K562 (cell line): ENCODE data around the gene LSR. TPM values are rescaled to one million over a fixed set of nuclear protein-coding genes. Genes with fewer than 3 reads are reported as not detected.

Experiments
- BACH1 ChIP-seq: fragments of 200-800 bp; sonication (Bioruptor generic); IDR thresholded peaks from 2 replicates; pipeline ENCODE4 v1.6.1; 2016; ENCODE audit warnings: missing genetic modification characterization, missing compliant biosample characterization
- CCAR2 ChIP-seq: fragments of 200-400 bp; formaldehyde crosslinking; IDR thresholded peaks from 2 replicates; pipeline ENCODE4 v1.6.1; 2017; ENCODE audit warnings: mild to moderate bottlenecking, low read depth, low read length
- CCNT2 ChIP-seq: IDR thresholded peaks from 2 replicates; pipeline ENCODE4 v1.6.1; 2011; ENCODE audit warnings: borderline replicate concordance, low read depth, mild to moderate bottlenecking, moderate library complexity, mixed read lengths, low read length; ENCODE audit not compliant: insufficient read length; ENCODE audit errors: extremely low read depth
- DNMT1 ChIP-seq: fragments of 450-650 bp; IDR thresholded peaks from 2 replicates; pipeline ENCODE4 v1.6.1; 2016; ENCODE audit warnings: antibody characterized with exemption, mild to moderate bottlenecking
- FOSL1 ChIP-seq: fragments of 200-800 bp; sonication (Bioruptor generic); conservative IDR thresholded peaks from 2 replicates; pipeline ENCODE4 v1.6.1; 2016; ENCODE audit warnings: missing genetic modification characterization, missing compliant biosample characterization
- NR2C2 ChIP-seq, 2 experiments: fragments of 200-800 bp in 1 of 2; sonication (Bioruptor generic) in 1 of 2; sonication (generic) in 1 of 2; formaldehyde crosslinking in 1 of 2; IDR thresholded peaks; 2 replicates each; pipeline versions ENCODE4 v1.6.1 to v1.8.0; 2016 to 2022; ENCODE audit warnings: mild to moderate bottlenecking in 1 of 2, missing compliant biosample characterization in 1 of 2, missing genetic modification characterization in 1 of 2, missing genetic modification reagents in 1 of 2
- PHF8 ChIP-seq: fragments of 200-600 bp; sonication (generic); IDR thresholded peaks from 2 replicates; pipeline ENCODE4 v1.6.1; 2012; ENCODE audit warnings: mixed run types, mild to moderate bottlenecking, inconsistent platforms, low read length, moderate library complexity, borderline replicate concordance
- POLR2H ChIP-seq: IDR thresholded peaks from 2 replicates; pipeline ENCODE4 v1.6.1; 2016; ENCODE audit warnings: missing genetic modification characterization, low read depth, mild to moderate bottlenecking, control low read depth, missing compliant biosample characterization, moderate library complexity
- RB1 ChIP-seq: fragments of 450-650 bp; IDR thresholded peaks from 2 replicates; pipeline ENCODE4 v1.6.1; 2017; ENCODE audit warnings: low read depth, mild to moderate bottlenecking
- TAF1 ChIP-seq: IDR thresholded peaks from 2 replicates; pipeline ENCODE4 v1.6.1; 2011; ENCODE audit warnings: mild to moderate bottlenecking, low read length, moderate library complexity; ENCODE audit not compliant: insufficient read depth, control insufficient read depth, severe bottlenecking; ENCODE audit errors: extremely low read depth
- TCFL5 ChIP-seq: fragments of 250-450 bp; sonication (Bioruptor Pico); conservative IDR thresholded peaks from 2 replicates; pipeline ENCODE4 v1.6.1; 2021; ENCODE audit warnings: mild to moderate bottlenecking, moderate library complexity, matching md5 sums
- ZBTB1 ChIP-seq: sonication (generic); formaldehyde crosslinking; IDR thresholded peaks from 2 replicates; pipeline ENCODE4 v1.8.1; 2023; ENCODE audit warnings: missing genetic modification reagents, low read depth, mild to moderate bottlenecking, borderline replicate concordance
- ZKSCAN8 ChIP-seq: fragments of 200-800 bp; sonication (Bioruptor generic); IDR thresholded peaks from 2 replicates; pipeline ENCODE4 v1.6.1; 2016; ENCODE audit warnings: missing genetic modification characterization, missing compliant biosample characterization
- ZNF197 ChIP-seq: fragments of 200-800 bp; sonication (Bioruptor generic); IDR thresholded peaks from 2 replicates; pipeline ENCODE4 v1.6.1; 2016; ENCODE audit warnings: low read depth, missing genetic modification characterization, missing compliant biosample characterization
- ZNF239 ChIP-seq: fragments of 250-450 bp; sonication (Bioruptor Pico); IDR thresholded peaks from 2 replicates; pipeline ENCODE4 v1.4.0; 2020; ENCODE audit warnings: mild to moderate bottlenecking
- ZNF584 ChIP-seq: fragments of 200-800 bp; sonication (Bioruptor generic); IDR thresholded peaks from 2 replicates; pipeline ENCODE4 v1.6.1; 2016; ENCODE audit warnings: low read depth, mild to moderate bottlenecking, missing genetic modification characterization, missing compliant biosample characterization
- polyA plus RNA-seq, 8 experiments: library from polyadenylated mRNA; depleted of rRNA in 4 of 8; stranded (reverse) in 5 of 8; unstranded in 3 of 8; fragments of >200 nt; fragmentation: Nextera tagmentation in 2 of 8; fragmentation: Illumina TruSeq in 1 of 8; extraction: Ambion mirVana in 2 of 8; extraction: Trizol in 1 of 8; gene quantifications; 2 replicates each; pipeline versions ENCODE4 v1.2.1 to v1.2.3, GENCODE V29; 2011 to 2014; ENCODE audit warnings: inconsistent platforms in 1 of 8, missing spikeins in 1 of 8
- total RNA-seq, 7 experiments: library from RNA; depleted of rRNA in 6 of 7; stranded (reverse); fragments of >200 nt in 6 of 7; fragmentation: Illumina TruSeq in 2 of 7; extraction: Trizol in 2 of 7; gene quantifications; 2 replicates each; pipeline versions ENCODE4 v1.2.1 to v1.2.3, GENCODE V29; 2011 to 2021; ENCODE audit warnings: low replicate concordance in 1 of 7
- TF ChIP-seq, protein P1 (sequence below): fragments of 250-450 bp; sonication (Bioruptor Pico); IDR thresholded peaks from 2 replicates; pipeline ENCODE4 v1.4.0; 2020; ENCODE audit warnings: mild to moderate bottlenecking
- TF ChIP-seq, protein P2 (sequence below), 3 experiments: fragments of 200-800 bp in 1 of 3; fragments of 250-450 bp in 1 of 3; fragments of 450-650 bp in 1 of 3; sonication (Bioruptor Pico) in 1 of 3; sonication (Bioruptor generic) in 1 of 3; formaldehyde crosslinking in 1 of 3; IDR thresholded peaks; 2 replicates each; pipeline versions ENCODE4 v1.6.1 to v1.8.0; 2016 to 2022; ENCODE audit warnings: mild to moderate bottlenecking in 2 of 3, missing genetic modification characterization in 2 of 3, missing compliant biosample characterization in 1 of 3, moderate library complexity in 1 of 3
- TF ChIP-seq, protein P3 (sequence below), 2 experiments: IDR thresholded peaks; 2 replicates each; pipeline ENCODE4 v1.6.1; 2011; ENCODE audit warnings: borderline replicate concordance in 1 of 2, control low read depth in 1 of 2, low read depth in 1 of 2, low read length in 1 of 2, mild to moderate bottlenecking in 1 of 2, mixed read lengths in 1 of 2, moderate library complexity in 1 of 2; ENCODE audit not compliant: insufficient read depth in 1 of 2, insufficient read length in 1 of 2, poor library complexity in 1 of 2, severe bottlenecking in 1 of 2; ENCODE audit errors: extremely low read depth in 1 of 2

LSR gene
- total and polyA plus RNA-seq, 9 of the 15 experiments (the other 6 are each of a cell fraction or from before 2014, with no cell fraction given), result 0.44 to 87.9 (median 28.0) TPM

DNA sequence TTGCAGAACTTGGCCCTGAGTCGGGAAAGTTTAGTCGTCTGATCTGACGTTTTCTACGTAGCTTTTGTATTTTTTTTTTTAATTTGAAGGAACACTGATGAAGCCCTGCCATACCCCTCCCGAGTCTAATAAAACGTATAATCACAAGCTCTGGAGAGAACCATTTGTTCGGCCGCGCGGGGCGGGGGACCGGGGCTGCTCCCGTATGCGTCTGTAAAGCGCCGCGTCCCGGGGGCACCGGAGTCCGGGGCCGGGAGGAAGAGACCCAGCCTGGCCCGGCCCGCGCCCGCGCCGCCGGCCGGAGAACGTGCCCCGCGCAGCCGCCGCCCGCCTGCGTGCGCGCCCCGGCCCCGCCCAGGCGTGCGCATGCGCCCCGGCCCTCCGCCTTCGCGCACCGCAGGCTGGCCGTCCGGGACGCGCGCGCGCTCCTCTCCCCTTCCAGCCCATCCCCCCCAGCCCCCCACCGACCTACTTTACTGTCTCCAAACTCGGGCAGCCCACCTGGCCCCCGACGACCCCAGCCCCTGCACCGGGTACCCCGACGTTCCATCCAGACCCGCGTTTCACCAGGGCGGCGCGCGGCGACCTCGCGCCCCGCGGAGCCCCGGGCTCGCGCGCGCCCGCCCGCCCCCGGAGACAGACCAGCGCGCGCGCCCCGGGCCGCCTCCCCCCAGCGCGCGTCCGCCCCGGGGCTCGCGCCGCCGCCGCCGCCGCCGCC, 19.2 kb downstream of the LSR start (continued):
- 0 out of 2 replicates have a peak, but pooled peaks have one; percentile 66 for TF ChIP-seq DNMT1
- no peak for TF ChIP-seq ZKSCAN8 (CRISPR knock-in tag)
- TF ChIP-seq PHF8, result peak; percentile 55; the same call in 1 of the 2 replicates
- peak; percentile 37 for TF ChIP-seq TAF1
- TF ChIP-seq CCAR2, result no peak
- TF ChIP-seq NR2C2 (CRISPR knock-in tag; IDR thresholded peaks at IDR 0.05), result no peak
- TF ChIP-seq NR2C2 (tag; IDR thresholded peaks at IDR 0.05), result peak; percentile 36
- 0 out of 2 replicates have a peak, but pooled peaks have one; percentile 11 for TF ChIP-seq RB1
- TF ChIP-seq ZNF584 (CRISPR knock-in tag), result 0 out of 2 replicates have a peak, but pooled peaks have one; percentile 56
- peak; percentile 76 for TF ChIP-seq CCNT2
- 0 out of 2 replicates have a peak, but pooled peaks have one; percentile 6 for TF ChIP-seq ZBTB1
- TF ChIP-seq ZNF239, result no peak
- TF ChIP-seq ZNF197 (CRISPR knock-in tag), result peak; percentile 99
- no peak for TF ChIP-seq TCFL5 (CRISPR knock-in tag)
- peak; percentile 78 for TF ChIP-seq BACH1 (tag)
- TF ChIP-seq POLR2H, result peak; percentile 80
- TF ChIP-seq, protein P1, sequence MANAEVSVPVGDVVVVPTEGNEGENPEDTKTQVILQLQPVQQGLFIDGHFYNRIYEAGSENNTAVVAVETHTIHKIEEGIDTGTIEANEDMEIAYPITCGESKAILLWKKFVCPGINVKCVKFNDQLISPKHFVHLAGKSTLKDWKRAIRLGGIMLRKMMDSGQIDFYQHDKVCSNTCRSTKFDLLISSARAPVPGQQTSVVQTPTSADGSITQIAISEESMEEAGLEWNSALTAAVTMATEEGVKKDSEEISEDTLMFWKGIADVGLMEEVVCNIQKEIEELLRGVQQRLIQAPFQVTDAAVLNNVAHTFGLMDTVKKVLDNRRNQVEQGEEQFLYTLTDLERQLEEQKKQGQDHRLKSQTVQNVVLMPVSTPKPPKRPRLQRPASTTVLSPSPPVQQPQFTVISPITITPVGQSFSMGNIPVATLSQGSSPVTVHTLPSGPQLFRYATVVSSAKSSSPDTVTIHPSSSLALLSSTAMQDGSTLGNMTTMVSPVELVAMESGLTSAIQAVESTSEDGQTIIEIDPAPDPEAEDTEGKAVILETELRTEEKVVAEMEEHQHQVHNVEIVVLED (CRISPR knock-in tag), result peak; percentile 82
- TF ChIP-seq, protein P2, sequence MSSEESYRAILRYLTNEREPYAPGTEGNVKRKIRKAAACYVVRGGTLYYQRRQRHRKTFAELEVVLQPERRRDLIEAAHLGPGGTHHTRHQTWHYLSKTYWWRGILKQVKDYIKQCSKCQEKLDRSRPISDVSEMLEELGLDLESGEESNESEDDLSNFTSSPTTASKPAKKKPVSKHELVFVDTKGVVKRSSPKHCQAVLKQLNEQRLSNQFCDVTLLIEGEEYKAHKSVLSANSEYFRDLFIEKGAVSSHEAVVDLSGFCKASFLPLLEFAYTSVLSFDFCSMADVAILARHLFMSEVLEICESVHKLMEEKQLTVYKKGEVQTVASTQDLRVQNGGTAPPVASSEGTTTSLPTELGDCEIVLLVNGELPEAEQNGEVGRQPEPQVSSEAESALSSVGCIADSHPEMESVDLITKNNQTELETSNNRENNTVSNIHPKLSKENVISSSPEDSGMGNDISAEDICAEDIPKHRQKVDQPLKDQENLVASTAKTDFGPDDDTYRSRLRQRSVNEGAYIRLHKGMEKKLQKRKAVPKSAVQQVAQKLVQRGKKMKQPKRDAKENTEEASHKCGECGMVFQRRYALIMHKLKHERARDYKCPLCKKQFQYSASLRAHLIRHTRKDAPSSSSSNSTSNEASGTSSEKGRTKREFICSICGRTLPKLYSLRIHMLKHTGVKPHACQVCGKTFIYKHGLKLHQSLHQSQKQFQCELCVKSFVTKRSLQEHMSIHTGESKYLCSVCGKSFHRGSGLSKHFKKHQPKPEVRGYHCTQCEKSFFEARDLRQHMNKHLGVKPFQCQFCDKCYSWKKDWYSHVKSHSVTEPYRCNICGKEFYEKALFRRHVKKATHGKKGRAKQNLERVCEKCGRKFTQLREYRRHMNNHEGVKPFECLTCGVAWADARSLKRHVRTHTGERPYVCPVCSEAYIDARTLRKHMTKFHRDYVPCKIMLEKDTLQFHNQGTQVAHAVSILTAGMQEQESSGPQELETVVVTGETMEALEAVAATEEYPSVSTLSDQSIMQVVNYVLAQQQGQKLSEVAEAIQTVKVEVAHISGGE (CRISPR knock-in tag; IDR thresholded peaks at IDR 0.05), result peak in 1 of 3 experiments; percentile 90; a peak in 2 of 6 replicates
- TF ChIP-seq FOSL1 (tag), result peak; percentile 43; the same call in 1 of the 2 replicates
- TF ChIP-seq, protein P3, sequence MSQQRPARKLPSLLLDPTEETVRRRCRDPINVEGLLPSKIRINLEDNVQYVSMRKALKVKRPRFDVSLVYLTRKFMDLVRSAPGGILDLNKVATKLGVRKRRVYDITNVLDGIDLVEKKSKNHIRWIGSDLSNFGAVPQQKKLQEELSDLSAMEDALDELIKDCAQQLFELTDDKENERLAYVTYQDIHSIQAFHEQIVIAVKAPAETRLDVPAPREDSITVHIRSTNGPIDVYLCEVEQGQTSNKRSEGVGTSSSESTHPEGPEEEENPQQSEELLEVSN (IDR thresholded peaks at IDR 0.05; ENCODE audit: borderline replicate concordance in 1 of 2, extremely low read depth in 1 of 2, insufficient read depth in 1 of 2, insufficient read length in 1 of 2, low read depth in 1 of 2, low read length in 1 of 2, poor library complexity in 1 of 2, severe bottlenecking in 1 of 2), result peak in 1 of 2 experiments; percentile 44
